Suprapubic skin (tissue), 4 donors: ENCODE measurements around the gene PPP4R2. TPM values are rescaled to one million over a fixed set of nuclear protein-coding genes. Genes with fewer than 3 reads are reported as not detected.
A peak's percentile ranks its signal among the peaks of the same experiment; 100 is the strongest.

ENCODE experiments used
- DNase-seq, 2 donors: peaks; one replicate each; pipeline ENCODE4 v3.0.0-alpha.2; 2019; ENCODE audit warnings: low spot score in 2 of 2
- H3K27ac ChIP-seq: fragments of 200-600 bp; sonication (generic); one replicate; pipeline ENCODE4 v1.5.1; 2019
- H3K27me3 ChIP-seq: fragments of 200-600 bp; sonication (generic); one replicate; pipeline ENCODE4 v1.5.1; 2019
- H3K36me3 ChIP-seq: fragments of 200-600 bp; sonication (generic); one replicate; pipeline ENCODE4 v1.5.1; 2019
- H3K4me1 ChIP-seq: fragments of 200-600 bp; sonication (generic); one replicate; pipeline ENCODE4 v1.5.1; 2019
- H3K4me3 ChIP-seq: fragments of 200-600 bp; sonication (generic); one replicate; pipeline ENCODE4 v1.5.1; 2019; ENCODE audit warnings: mild to moderate bottlenecking
- H3K9me3 ChIP-seq: fragments of 200-600 bp; sonication (generic); one replicate; pipeline ENCODE4 v1.5.1; 2019
- EP300 ChIP-seq: sonication (generic); formaldehyde crosslinking; IDR thresholded peaks from one replicate; pipeline ENCODE4 v1.6.1; 2017; ENCODE audit warnings: antibody characterized with exemption
- POLR2A ChIP-seq, 2 donors: fragments of 450-650 bp; IDR thresholded peaks; one replicate each; pipeline ENCODE4 v1.6.1; 2017; ENCODE audit warnings: antibody characterized with exemption in 2 of 2, mild to moderate bottlenecking in 2 of 2, moderate library complexity in 2 of 2
- POLR2AphosphoS5 ChIP-seq, 3 donors: sonication (generic); formaldehyde crosslinking; IDR thresholded peaks; one replicate each; pipeline ENCODE4 v1.6.1; 2017; ENCODE audit warnings: antibody characterized with exemption in 3 of 3
- WGBS: methylation state at CpG from one replicate; pipeline ENCODE4 v1.1.5; 2018; 5-methylcytosine and 5-hydroxymethylcytosine counted together
- total RNA-seq, 4 donors: library from RNA; depleted of rRNA; stranded (reverse); fragments of >200 nt; gene quantifications; one replicate each; pipeline ENCODE4 v1.1.0, GENCODE V29; 2016
- TF ChIP-seq, protein P1 (sequence below), 2 donors: fragments of 200-600 bp in 1 of 2; fragments of 450-650 bp in 1 of 2; sonication (generic) in 1 of 2; IDR thresholded peaks; one replicate each; pipeline ENCODE4 v1.5.1; 2016 to 2019; ENCODE audit warnings: antibody characterized with exemption in 2 of 2, mild to moderate bottlenecking in 1 of 2, moderate library complexity in 1 of 2

Gene PPP4R2
- total RNA-seq, 4 donors from 2014 or later, result 24.4 to 46.3 (median 36.6) TPM

DNA sequence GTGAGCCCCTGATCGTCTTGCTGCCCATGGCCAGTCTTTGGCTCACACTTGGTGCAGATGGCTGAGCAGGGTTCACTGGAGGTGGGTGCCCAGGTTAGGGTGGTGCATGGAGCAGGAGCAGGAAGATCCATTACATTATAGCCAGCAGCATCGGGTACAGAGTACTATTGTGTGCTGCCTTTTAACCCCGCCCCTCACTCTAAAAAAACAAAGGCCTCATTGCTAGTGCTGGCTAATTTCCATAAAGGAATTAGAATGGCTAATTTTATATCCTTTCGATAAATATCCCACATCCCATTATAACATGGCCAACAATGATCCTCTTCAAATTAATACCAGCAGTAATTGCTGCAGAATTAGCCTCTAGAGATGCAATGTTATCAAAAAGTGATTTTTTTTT lies 45.8 kb upstream of the PPP4R2 start:
- H3K27me3 ChIP-seq, result no peaks in the 10 kb centered on the region
- H3K36me3 ChIP-seq, result no peaks in the 10 kb centered on the region
- 49% methylated on average over 4 of the region's 4 CpGs for WGBS
- no peak overlapping the region for H3K4me3 ChIP-seq
- no peak overlapping the region for H3K27ac ChIP-seq
- no peaks in the 10 kb centered on the region for H3K9me3 ChIP-seq
- TF ChIP-seq POLR2AphosphoS5 (IDR thresholded peaks at IDR 0.05), result no peak
- TF ChIP-seq POLR2A (IDR thresholded peaks at IDR 0.05), result no peak
- TF ChIP-seq EP300, result no peak
- TF ChIP-seq, protein P1, sequence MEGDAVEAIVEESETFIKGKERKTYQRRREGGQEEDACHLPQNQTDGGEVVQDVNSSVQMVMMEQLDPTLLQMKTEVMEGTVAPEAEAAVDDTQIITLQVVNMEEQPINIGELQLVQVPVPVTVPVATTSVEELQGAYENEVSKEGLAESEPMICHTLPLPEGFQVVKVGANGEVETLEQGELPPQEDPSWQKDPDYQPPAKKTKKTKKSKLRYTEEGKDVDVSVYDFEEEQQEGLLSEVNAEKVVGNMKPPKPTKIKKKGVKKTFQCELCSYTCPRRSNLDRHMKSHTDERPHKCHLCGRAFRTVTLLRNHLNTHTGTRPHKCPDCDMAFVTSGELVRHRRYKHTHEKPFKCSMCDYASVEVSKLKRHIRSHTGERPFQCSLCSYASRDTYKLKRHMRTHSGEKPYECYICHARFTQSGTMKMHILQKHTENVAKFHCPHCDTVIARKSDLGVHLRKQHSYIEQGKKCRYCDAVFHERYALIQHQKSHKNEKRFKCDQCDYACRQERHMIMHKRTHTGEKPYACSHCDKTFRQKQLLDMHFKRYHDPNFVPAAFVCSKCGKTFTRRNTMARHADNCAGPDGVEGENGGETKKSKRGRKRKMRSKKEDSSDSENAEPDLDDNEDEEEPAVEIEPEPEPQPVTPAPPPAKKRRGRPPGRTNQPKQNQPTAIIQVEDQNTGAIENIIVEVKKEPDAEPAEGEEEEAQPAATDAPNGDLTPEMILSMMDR (IDR thresholded peaks at IDR 0.05), result no peak
- no peaks in the 10 kb centered on the region for H3K4me1 ChIP-seq
- no peak for DNase-seq

DNA sequence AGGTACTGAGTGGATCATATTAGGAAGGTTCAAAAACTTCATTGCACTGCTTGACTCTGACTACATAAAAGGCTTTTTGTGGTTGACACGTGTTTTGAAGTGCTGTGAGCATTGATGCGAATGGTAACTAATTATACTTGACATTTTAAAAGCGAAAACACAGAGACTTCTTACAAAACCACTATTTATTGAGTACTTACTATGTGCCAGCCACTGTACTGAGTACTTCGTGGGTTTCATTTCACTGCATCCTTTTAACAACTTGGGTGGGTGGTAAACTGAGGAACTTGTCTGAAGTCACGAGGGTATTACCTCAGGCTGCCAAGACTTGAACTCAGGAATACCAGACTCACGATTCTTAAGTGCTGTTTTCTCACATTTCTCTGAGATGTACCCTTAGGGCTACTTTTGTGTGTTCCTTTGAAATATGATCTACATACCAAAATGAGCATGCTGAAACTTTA lies 45.3 kb upstream of the PPP4R2 start:
- no peak for DNase-seq
- H3K27ac ChIP-seq, result no peak overlapping the region
- 51% methylated on average over 6 of the region's 6 CpGs for WGBS
- no peaks in the 10 kb centered on the region for H3K4me1 ChIP-seq
- no peaks in the 10 kb centered on the region for H3K36me3 ChIP-seq
- H3K9me3 ChIP-seq, result no peaks in the 10 kb centered on the region
- no peak for TF ChIP-seq EP300
- TF ChIP-seq POLR2A (IDR thresholded peaks at IDR 0.05), result no peak
- no peak for TF ChIP-seq POLR2AphosphoS5 (IDR thresholded peaks at IDR 0.05)
- TF ChIP-seq, protein P1 (IDR thresholded peaks at IDR 0.05), result no peak
- H3K27me3 ChIP-seq, result no peaks in the 10 kb centered on the region
- H3K4me3 ChIP-seq, result no peak overlapping the region

DNA sequence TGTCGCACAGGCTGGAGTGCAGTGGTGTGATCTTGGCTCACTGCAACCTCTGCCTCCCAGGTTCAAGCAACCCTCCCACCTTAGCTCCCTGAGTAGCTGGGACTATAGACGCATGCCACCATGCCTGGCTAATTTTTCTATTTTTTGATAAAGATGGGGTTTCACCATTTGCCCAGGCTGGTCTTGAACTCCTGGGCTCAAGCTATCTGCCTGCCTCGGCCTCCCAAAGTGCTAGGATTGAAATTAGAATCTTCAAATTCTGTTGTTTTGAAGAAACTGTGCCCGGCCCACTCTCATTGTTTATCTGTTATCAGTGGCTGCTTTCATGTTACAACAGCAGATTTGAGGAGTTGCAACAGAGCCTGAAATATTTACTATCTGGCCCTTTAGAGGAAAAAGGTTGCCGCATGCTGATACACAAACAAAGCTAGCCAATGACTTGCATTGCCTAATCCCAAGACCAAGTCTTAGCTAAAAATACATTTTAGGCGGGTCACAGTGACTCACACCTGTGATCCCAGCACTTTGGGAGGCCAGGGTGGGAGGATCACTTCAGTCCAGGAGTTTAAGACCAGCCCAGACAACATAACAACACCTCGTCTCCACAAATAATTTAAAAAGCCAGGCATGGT lies 43.2 kb upstream of the PPP4R2 start:
- TF ChIP-seq POLR2A (IDR thresholded peaks at IDR 0.05), result no peak
- no peak for TF ChIP-seq EP300
- TF ChIP-seq, protein P1 (IDR thresholded peaks at IDR 0.05), result no peak
- no peak for TF ChIP-seq POLR2AphosphoS5 (IDR thresholded peaks at IDR 0.05)
- Histone ChIP-seq H3K36me3 (no peaks in the 10 kb centered on the region), H3K4me3 (no peak overlapping the region), H3K27ac (no peak overlapping the region), H3K4me1 (no peaks in the 10 kb centered on the region), H3K9me3 (no peaks in the 10 kb centered on the region), H3K27me3 (no peaks in the 10 kb centered on the region)
- WGBS, result 92% methylated on average over 7 of the region's 7 CpGs
- DNase-seq, result no peak

DNA sequence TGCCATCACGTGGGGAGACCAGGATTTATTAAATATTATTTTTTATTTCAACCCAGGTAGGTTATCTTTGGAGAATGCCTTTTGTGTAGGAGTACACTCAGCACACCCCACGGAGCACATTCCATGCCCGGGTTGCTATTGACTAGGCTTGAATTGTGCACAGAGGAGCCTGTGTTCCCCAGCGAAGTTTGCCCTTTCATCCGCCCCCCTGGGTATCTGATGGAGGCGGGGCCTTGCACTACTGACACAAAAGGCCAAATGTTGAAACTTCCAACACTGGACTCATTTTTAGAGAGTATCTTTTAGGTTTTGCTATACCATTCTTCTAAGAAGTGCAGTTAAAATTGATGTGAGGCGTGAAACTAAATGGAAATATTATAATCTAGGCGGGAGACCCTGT lies 39.3 kb upstream of the PPP4R2 start:
- TF ChIP-seq, protein P1 (IDR thresholded peaks at IDR 0.05), result no peak
- no peak for TF ChIP-seq EP300
- TF ChIP-seq POLR2AphosphoS5 (IDR thresholded peaks at IDR 0.05), result no peak
- no peak for TF ChIP-seq POLR2A (IDR thresholded peaks at IDR 0.05)
- Histone ChIP-seq H3K27me3 (no peaks in the 10 kb centered on the region), H3K27ac (peak overlapping the region; percentile 9), H3K36me3 (no peaks in the 10 kb centered on the region), H3K4me1 (peaks cover 5% of the 10 kb centered on the region), H3K9me3 (no peaks in the 10 kb centered on the region), H3K4me3 (no peak overlapping the region)
- no peak for DNase-seq
- WGBS, result 71% methylated on average over 8 of the region's 8 CpGs

DNA sequence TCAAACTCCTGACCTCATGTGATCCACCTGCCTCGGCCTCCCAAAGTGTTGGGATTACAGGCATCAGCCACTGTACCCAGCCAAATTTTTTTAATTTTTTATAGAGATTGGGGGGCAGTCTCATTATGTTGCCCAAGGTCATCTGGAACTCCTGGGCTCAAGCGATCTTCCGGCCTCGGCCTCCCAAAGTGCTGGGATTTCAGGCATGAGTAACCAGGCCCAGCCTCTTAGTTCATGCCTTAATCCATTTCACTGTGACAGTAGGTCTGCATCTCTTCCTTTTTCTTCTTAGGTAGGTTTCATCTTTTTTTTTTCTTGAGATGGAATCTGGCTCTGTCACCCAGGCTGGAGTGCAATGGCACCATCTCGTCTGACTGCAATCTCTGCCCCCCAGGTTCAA lies 37.3 kb upstream of the PPP4R2 start:
- H3K4me3 ChIP-seq, result no peak overlapping the region
- no peaks in the 10 kb centered on the region for H3K36me3 ChIP-seq
- no peaks in the 10 kb centered on the region for H3K9me3 ChIP-seq
- H3K27me3 ChIP-seq, result no peaks in the 10 kb centered on the region
- no peak for TF ChIP-seq POLR2AphosphoS5 (IDR thresholded peaks at IDR 0.05)
- no peak for TF ChIP-seq EP300
- TF ChIP-seq, protein P1 (IDR thresholded peaks at IDR 0.05), result no peak
- TF ChIP-seq POLR2A (IDR thresholded peaks at IDR 0.05), result no peak
- no peak overlapping the region for H3K27ac ChIP-seq
- H3K4me1 ChIP-seq, result peaks cover 5% of the 10 kb centered on the region
- WGBS, result over 99% methylated on average over 5 of the region's 5 CpGs
- no peak for DNase-seq
